Measurements from ENCODE around the gene ZNF239.
"Not testable (repeated sequence)": the region's sequence is repeated elsewhere in the genome, so short reads cannot be mapped to it uniquely, and the experiment has no call there.

ZNF239 gene

DNA sequence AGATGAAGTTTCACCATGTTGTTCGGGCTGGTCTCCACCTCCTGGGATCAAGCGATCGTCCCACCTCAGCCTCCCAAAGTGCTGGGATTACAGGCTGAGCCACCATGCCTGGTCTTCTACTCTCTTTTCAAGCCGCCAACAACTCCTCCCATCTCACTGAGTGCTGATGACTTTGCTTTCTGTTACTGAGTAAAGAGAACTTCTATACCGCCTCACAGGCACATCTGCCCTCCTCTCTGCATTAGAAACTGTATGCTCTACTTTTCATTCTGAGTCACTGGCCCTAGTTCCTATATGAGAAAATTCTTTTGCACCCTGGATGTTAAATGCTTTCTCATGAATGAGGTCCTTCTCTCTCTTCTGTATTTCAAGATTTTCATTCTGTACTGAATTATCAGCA lies 2.2 kb upstream of the ZNF239 start:
- H3K4me3 ChIP-seq (ENCODE audit: low read depth, low read length): no peak overlapping the region
- TF ChIP-seq CTCF (IDR thresholded peaks at IDR 0.05; ENCODE audit: insufficient read depth, low read depth, low read length, missing control alignments): no peak
- DNase-seq (ENCODE audit: low read depth): no peak

DNA sequence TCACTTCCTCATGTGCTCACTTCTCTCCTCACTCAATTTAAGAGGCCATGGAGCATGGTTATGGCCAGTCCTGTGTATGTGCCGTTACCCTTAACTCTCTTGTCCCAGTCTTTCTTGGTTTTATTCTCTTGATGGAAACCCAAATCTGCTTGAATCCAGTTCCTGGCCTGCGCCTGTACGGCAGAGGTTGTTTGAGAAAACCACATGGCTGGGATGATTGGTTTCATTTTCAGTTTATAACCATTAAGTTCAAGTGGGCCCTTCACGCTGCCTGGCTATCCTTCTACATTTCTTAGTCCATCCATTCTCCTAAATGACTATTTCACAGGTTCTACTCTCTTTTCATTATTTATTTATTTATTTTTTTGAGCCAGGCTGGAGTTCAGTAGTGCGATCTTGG lies 1.6 kb upstream of the ZNF239 start:
- H3K4me3 ChIP-seq (ENCODE audit: low read depth, low read length): no peak overlapping the region
- TF ChIP-seq CTCF (IDR thresholded peaks at IDR 0.05; ENCODE audit: insufficient read depth, low read depth, low read length, missing control alignments): no peak
- no peak for DNase-seq (ENCODE audit: low read depth)

DNA sequence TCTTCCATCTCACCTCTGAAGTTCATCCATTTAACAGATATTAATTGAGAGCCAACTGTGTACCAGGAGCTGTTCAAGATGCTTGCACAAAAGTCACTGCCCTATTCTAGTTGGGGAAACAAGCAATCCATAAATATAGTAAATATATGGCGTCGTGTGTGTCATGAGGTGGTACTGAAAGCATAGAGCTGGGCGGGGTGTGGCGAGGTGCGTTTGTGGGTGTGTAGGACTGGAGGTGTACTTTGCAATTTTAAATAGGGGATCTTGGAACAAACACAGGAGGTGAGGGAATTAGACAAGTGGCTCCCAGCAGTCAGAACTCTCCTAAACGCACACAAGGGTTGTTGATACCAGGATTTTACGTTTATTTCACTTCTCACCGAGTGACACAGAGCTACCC lies 490 bp upstream of the ZNF239 start:
- DNase-seq (ENCODE audit: low read depth): no peak
- no peak for TF ChIP-seq CTCF (IDR thresholded peaks at IDR 0.05; ENCODE audit: insufficient read depth, low read depth, low read length, missing control alignments)
- peak overlapping the region; percentile 58 for H3K4me3 ChIP-seq (ENCODE audit: low read depth, low read length)

GRCh38 chr10:43573250-43574000 lies 991 bp downstream of the ZNF239 start:
- no peak for DNase-seq (ENCODE audit: low read depth)
- TF ChIP-seq CTCF (IDR thresholded peaks at IDR 0.05; ENCODE audit: insufficient read depth, low read depth, low read length, missing control alignments): no peak
- H3K4me3 ChIP-seq (ENCODE audit: low read depth, low read length): no peak overlapping the region; the same call in 1 of the 2 replicates

DNA sequence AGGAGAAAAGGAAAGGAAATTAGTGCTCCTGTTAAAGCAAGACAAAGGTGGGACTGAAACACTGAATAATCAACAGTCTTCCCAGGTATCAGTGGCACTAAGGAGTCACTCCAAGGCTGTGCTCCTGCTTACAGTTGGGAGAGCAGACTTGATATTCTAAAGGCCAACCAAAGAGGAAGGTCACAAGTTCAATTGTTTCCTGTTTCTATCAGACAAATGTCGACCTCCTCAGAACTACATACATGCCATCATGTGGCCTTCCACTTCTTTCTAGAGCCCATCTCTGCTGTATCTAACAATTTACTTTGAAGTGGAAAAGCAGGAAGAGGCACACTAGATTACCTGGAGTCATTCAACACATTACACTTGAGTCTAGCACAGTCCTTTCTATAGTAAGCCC lies 3.4 kb downstream of the ZNF239 start:
- no peak for DNase-seq (ENCODE audit: low read depth)
- no peak for TF ChIP-seq CTCF (IDR thresholded peaks at IDR 0.05; ENCODE audit: insufficient read depth, low read depth, low read length, missing control alignments)
- no peak overlapping the region for H3K4me3 ChIP-seq (ENCODE audit: low read depth, low read length)

DNA sequence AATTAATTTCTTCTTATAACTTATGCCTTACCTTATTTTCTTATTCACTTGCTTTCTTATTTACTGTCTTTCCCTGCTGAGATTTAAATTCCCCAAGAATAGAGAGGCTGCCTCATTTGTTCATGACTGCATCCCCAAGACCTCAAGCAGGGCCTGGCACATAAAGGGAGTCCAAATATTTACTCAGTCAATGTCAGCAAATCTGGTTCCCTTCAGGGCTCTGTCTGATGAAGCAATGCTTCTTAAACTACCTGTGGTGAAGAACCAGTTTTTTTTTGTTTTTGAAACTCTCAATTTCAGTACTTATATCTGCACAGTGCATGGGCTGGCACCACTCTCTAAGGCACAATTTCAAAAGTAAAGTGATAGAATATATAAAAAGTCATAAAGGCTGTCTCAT lies 4.7 kb downstream of the ZNF239 start:
- DNase-seq (ENCODE audit: low read depth): no peak
- no peak overlapping the region for H3K4me3 ChIP-seq (ENCODE audit: low read depth, low read length)
- TF ChIP-seq CTCF (IDR thresholded peaks at IDR 0.05; ENCODE audit: insufficient read depth, low read depth, low read length, missing control alignments): no peak

GRCh38 chr10:43557214-43557613 lies 17.2 kb downstream of the ZNF239 start:
- no peak for TF ChIP-seq CTCF (IDR thresholded peaks at IDR 0.05; ENCODE audit: insufficient read depth, low read depth, low read length, missing control alignments)
- no peak for DNase-seq (ENCODE audit: low read depth)
- H3K4me3 ChIP-seq (ENCODE audit: low read depth, low read length): no peak overlapping the region

GRCh38 chr10:43543746-43544145 lies 30.7 kb downstream of the ZNF239 start:
- DNase-seq (ENCODE audit: low read depth): not testable (repeated sequence)

More at GRCh38 chr10:43543746-43544145, 30.7 kb downstream of the ZNF239 start:
- not testable (repeated sequence) for H3K4me3 ChIP-seq (ENCODE audit: low read depth, low read length)

All from GM12865 (cell line).